ENCODE data around the gene ACER3. TPM values are rescaled to one million over a fixed set of nuclear protein-coding genes. Genes with fewer than 3 reads are reported as not detected.

The ACER3 gene
- total RNA-seq, 4 donors from 2014 or later = 6.5 to 58.9 (median 27.4) TPM

DNA sequence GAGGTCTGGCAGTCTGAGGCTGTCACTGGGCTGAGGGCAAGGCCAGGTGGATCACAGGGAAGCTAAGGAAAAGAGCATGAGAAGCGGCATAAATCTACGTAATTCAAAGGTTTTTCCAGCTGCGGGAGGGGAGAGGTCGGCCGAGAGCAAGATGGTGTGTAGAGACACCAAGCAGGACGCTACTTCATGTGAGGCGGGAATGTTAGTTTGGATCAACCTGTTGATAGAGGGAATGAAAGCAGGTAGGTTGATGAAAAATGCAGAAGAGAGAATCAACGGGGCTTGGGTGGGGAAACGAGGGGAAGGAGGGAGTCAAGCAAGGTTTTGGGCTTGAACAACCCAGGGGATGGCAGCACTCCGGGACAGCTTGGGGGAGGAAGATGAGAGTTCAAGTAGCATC is 176.3 kb downstream of the ACER3 start:
- no peak overlapping the region for H3K4me3 ChIP-seq
- no peaks in the 10 kb centered on the region for H3K9me3 ChIP-seq
- H3K27me3 ChIP-seq = peaks cover 0 to 5% of the 10 kb centered on the region in 2 donors
- H3K27ac ChIP-seq = no peak overlapping the region
- intact Hi-C loops (cut with DNase I; ENCODE audit: low total_unique reads) = no loop called here
- TF ChIP-seq POLR2A (IDR thresholded peaks at IDR 0.05) = no peak
- TF ChIP-seq, protein P1, sequence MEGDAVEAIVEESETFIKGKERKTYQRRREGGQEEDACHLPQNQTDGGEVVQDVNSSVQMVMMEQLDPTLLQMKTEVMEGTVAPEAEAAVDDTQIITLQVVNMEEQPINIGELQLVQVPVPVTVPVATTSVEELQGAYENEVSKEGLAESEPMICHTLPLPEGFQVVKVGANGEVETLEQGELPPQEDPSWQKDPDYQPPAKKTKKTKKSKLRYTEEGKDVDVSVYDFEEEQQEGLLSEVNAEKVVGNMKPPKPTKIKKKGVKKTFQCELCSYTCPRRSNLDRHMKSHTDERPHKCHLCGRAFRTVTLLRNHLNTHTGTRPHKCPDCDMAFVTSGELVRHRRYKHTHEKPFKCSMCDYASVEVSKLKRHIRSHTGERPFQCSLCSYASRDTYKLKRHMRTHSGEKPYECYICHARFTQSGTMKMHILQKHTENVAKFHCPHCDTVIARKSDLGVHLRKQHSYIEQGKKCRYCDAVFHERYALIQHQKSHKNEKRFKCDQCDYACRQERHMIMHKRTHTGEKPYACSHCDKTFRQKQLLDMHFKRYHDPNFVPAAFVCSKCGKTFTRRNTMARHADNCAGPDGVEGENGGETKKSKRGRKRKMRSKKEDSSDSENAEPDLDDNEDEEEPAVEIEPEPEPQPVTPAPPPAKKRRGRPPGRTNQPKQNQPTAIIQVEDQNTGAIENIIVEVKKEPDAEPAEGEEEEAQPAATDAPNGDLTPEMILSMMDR (IDR thresholded peaks at IDR 0.05) = no peak
- no peaks in the 10 kb centered on the region for H3K36me3 ChIP-seq
- DNase-seq = no peak
- peaks cover 0 to 6% of the 10 kb centered on the region in 2 donors for H3K4me1 ChIP-seq

DNA sequence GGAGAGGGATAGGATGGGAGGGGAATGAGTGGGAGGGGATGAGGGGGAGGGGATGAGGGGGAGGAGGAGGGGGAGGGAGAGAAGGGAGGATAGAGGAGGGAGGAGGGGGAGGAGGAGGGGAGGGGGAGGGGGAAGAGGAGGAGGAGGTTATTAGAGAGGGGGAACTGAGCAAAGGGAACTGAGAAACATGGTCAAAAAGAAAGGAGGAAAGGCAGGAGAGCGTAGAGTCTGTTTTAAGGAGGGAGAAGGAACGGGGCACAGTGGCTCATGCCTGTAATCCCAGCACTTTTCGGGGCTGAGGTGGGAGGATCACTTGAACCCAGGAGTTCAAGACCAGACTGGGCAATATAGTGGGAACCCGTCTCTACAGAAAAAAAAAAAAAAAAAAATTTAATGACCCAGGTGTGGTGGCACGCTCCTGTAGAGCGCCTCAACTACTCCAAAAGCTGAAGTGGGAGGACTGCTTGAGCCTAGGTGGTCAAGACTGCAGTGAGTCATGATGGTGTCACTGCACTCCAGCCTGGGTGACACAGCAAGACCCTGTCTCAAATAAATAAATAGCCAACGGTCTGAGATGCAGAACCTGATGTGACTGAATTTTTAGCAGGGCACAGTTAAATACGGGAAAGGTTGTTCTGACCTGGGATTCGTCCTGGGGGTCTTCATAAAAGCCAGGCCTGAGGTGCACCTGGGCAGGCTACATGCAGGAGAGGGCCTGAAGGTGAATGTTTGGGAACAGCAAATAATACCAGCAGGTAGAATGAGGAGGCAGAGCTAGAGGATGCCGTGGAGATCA is 177.5 kb downstream of the ACER3 start:
- H3K36me3 ChIP-seq = no peaks in the 10 kb centered on the region
- DNase-seq = no peak
- no peaks in the 10 kb centered on the region for H3K9me3 ChIP-seq
- H3K4me1 ChIP-seq = peaks cover 0 to 6% of the 10 kb centered on the region in 2 donors
- H3K27ac ChIP-seq = no peak overlapping the region
- TF ChIP-seq, protein P1 (IDR thresholded peaks at IDR 0.05) = no peak
- no peak for TF ChIP-seq POLR2A (IDR thresholded peaks at IDR 0.05)
- H3K27me3 ChIP-seq = peaks cover 0 to 5% of the 10 kb centered on the region in 2 donors
- H3K4me3 ChIP-seq = no peak overlapping the region
- intact Hi-C loops (cut with DNase I; ENCODE audit: low total_unique reads) = no loop called here

DNA sequence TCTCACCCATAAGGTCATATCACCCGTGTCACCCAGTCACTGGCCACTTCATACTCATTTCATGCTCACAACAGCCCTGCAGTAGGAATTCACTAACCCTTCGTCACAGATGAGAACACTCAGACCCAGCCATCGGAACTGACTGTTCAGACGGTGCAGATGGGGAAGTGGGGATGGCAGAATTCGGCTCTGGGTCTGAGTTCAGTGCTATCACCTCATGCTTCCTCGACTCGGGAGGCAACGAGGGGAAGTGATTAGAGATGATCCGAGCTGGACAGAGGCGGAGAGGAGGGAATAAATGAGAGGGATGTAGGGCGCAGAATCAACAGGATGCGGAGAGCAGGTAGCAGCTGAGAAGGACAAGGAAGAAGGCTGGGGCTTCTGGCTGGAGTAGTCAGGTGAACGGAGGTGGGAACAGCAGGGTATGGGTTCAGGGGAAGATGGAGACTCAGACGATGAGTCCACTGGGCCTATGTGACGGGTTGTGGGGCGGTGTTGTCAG is 178.2 kb downstream of the ACER3 start:
- no peaks in the 10 kb centered on the region for H3K36me3 ChIP-seq
- H3K4me1 ChIP-seq = peaks cover 0 to 6% of the 10 kb centered on the region in 2 donors
- no peak for TF ChIP-seq POLR2A (IDR thresholded peaks at IDR 0.05)
- TF ChIP-seq, protein P1 (IDR thresholded peaks at IDR 0.05) = no peak
- H3K4me3 ChIP-seq = no peak overlapping the region
- intact Hi-C loops (cut with DNase I; ENCODE audit: low total_unique reads) = no loop called here
- H3K27ac ChIP-seq = no peak overlapping the region
- peaks cover 0 to 5% of the 10 kb centered on the region in 2 donors for H3K27me3 ChIP-seq
- no peak for DNase-seq
- H3K9me3 ChIP-seq = no peaks in the 10 kb centered on the region

DNA sequence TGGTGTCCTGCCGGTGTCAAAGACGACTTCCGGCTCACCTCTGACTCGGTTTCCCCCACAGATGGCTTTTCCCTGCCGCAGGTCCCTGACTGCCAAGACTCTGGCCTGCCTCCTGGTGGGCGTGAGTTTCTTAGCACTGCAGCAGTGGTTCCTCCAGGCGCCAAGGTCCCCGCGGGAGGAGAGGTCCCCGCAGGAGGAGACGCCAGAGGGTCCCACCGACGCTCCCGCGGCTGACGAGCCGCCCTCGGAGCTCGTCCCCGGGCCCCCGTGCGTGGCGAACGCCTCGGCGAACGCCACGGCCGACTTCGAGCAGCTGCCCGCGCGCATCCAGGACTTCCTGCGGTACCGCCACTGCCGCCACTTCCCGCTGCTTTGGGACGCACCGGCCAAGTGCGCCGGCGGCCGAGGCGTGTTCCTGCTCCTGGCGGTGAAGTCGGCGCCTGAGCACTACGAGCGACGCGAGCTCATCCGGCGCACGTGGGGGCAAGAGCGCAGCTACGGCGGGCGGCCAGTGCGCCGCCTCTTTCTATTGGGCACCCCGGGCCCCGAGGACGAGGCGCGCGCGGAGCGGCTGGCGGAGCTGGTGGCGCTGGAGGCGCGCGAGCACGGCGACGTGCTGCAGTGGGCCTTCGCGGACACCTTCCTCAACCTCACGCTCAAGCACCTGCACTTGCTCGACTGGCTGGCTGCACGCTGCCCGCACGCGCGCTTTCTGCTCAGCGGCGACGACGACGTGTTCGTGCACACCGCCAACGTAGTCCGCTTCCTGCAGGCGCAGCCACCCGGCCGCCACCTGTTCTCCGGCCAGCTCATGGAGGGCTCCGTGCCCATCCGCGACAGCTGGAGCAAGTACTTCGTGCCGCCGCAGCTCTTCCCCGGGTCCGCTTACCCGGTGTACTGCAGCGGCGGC is 179.0 kb downstream of the ACER3 start:
- no peak for DNase-seq
- intact Hi-C loops (cut with DNase I; ENCODE audit: low total_unique reads) = no loop called here
- H3K4me3 ChIP-seq = peak overlapping the region in 1 of 2 donors; percentile 5
- no peaks in the 10 kb centered on the region for H3K9me3 ChIP-seq
- TF ChIP-seq POLR2A (IDR thresholded peaks at IDR 0.05) = no peak
- TF ChIP-seq, protein P1 (IDR thresholded peaks at IDR 0.05) = peak; percentile 12 to 23 (median 20)
- H3K27ac ChIP-seq = no peak overlapping the region
- H3K27me3 ChIP-seq = peaks cover 0 to 5% of the 10 kb centered on the region in 2 donors
- H3K36me3 ChIP-seq = no peaks in the 10 kb centered on the region
- H3K4me1 ChIP-seq = peaks cover 0 to 6% of the 10 kb centered on the region in 2 donors
